CD4-positive, alpha-beta T cell treated with Interleukin-17A for 1 hour (primary cell): ENCODE measurements around the gene AMPD3.

Experiments used
- DNase-seq: peaks from one replicate; pipeline ENCODE4 v3.0.0-alpha.2; 2020

Gene AMPD3

GRCh38 chr11:10490398-10491241 lies 35.6 kb downstream of the AMPD3 start:
- DNase-seq: no peak

GRCh38 chr11:10492084-10492483 lies 37.0 kb downstream of the AMPD3 start:
- DNase-seq: no peak

- DNase-seq: no peak
These were observed 38.1 kb downstream of the AMPD3 start for GRCh38 chr11:10493041-10493663.

GRCh38 chr11:10494636-10495463 lies 39.8 kb downstream of the AMPD3 start:
- DNase-seq: no peak

- DNase-seq: no peak
These were observed 40.4 kb downstream of the AMPD3 start for GRCh38 chr11:10495464-10495786.

- no peak for DNase-seq
These were observed 41.4 kb downstream of the AMPD3 start for GRCh38 chr11:10496296-10496936.

- no peak for DNase-seq
These were observed 42.4 kb downstream of the AMPD3 start for GRCh38 chr11:10497371-10498021.

GRCh38 chr11:10498022-10498400 lies 42.9 kb downstream of the AMPD3 start:
- no peak for DNase-seq

GRCh38 chr11:10498426-10499250 lies 43.6 kb downstream of the AMPD3 start:
- DNase-seq: no peak

GRCh38 chr11:10499452-10499851 lies 44.4 kb downstream of the AMPD3 start:
- no peak for DNase-seq

- no peak for DNase-seq
These were observed 45.0 kb downstream of the AMPD3 start for GRCh38 chr11:10499874-10500601.

- DNase-seq: no peak
These were observed 46.0 kb downstream of the AMPD3 start for GRCh38 chr11:10500757-10501684.

- no peak for DNase-seq
These were observed 47.1 kb downstream of the AMPD3 start for GRCh38 chr11:10502065-10502680.

- no peak for DNase-seq
These were observed 47.7 kb downstream of the AMPD3 start for GRCh38 chr11:10502770-10503169.

- DNase-seq: peak; percentile 3
These were observed 48.2 kb downstream of the AMPD3 start for GRCh38 chr11:10503221-10503620.

GRCh38 chr11:10503777-10504480 lies 48.9 kb downstream of the AMPD3 start:
- no peak for DNase-seq

GRCh38 chr11:10504490-10504889 lies 49.4 kb downstream of the AMPD3 start:
- no peak for DNase-seq

- no peak for DNase-seq
These were observed 50.4 kb downstream of the AMPD3 start for GRCh38 chr11:10505278-10506007.
